8988T (cell line): ENCODE results near the gene SFI1.
"Not testable (repeated sequence)": the region's sequence is repeated elsewhere in the genome, so short reads cannot be mapped to it uniquely, and the experiment has no call there.

Source experiments
- DNase-seq: peaks from one replicate; pipeline ENCODE4 v3.0.0; 2011

SFI1 gene

DNA sequence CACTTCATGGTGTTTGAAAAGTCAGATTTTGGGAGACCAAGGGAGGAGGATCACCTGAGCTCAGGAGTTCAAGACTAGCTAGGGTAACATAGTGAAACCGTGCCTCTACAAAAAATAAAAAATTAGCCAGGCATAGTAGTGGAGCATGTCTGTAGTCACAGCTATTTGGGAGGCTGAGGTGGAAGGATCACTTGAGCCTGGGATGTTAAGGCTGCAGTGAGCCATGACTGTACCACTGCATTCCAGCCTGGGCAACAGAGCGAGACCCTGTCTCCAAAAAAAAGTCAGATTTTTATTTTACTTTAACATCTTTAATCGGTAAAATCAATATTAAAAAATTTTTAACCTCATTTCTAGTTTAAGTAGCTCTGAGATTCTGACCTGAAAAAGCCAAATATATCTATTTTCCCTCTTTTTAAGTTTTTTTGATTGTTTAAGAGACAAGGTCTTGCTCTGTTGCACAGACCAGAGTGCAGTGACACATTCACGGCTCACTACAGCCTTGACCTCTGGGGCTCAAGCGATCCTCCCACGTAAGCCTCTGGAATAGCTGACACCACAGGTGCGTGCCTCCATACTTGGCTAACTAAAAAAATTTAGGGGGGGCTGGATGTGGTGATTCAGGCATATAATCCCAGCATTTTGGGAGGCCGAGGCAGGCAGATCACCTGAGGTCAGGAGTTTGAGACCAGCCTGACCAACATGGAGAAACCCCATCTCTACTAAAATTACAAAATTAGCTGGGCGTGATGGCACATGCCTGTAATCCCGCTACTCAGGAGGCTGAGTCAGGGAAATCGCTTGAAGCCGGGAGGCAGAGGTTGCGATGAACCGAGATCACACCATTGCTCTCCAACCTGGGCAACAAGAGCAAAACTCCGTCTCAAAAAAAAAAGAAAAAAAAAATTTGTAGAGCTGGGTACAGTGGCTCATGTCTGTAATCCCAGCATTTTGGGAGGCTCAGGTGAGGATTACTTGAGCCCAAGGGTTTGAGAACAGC lies 48.4 kb downstream of the SFI1 start:
- no peak for DNase-seq

DNA sequence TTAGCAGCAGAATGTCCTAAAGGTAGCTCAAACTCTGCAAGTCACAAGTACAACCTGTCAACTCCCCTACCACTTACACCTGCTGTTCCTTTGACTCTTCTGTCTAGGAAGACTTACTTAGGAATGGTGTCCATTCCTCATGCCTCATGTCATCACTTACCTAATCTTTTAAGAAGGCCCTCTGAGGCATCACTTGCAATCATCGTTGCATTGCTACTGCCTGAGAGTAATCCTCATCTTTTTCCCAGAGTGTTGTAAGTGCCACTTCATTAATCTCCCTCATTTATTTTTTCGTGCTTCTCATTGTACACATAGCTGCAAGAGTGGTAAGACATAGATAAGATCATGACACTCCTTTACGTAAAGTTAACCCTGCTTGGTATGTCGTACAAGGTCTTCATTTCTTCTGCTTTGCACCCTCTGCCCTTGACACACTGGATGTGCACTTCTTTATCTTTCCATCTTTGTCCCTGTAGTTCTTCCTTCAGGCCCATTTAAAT lies 54.6 kb downstream of the SFI1 start:
- no peak for DNase-seq

DNA sequence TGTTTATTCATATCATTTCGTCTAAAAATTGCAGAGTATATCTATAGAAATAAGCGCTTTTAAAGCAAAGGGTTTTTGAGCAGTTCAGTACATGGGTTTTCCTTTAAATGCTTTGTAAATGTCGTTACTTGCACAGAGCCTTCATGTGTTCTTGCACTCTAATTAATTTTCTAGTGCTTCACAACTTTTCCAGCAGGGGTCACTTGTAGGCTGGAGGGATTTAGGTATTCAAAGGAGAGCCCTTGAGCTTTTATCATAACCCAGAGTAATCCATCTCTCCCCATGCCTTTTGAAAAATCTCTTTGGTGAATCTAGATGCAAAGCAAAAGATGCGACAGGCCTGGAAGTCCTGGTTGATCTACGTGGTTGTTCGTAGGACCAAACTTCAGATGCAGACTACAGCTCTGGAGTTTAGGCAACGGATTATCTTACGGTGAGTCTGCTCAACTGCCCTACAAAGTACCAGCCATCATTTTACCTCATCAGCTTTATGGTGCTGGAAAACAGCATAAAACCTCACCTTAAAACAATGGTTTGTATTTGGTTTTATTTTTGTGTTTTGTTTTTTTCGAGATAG lies 60.4 kb downstream of the SFI1 start:
- DNase-seq, result no peak

DNA sequence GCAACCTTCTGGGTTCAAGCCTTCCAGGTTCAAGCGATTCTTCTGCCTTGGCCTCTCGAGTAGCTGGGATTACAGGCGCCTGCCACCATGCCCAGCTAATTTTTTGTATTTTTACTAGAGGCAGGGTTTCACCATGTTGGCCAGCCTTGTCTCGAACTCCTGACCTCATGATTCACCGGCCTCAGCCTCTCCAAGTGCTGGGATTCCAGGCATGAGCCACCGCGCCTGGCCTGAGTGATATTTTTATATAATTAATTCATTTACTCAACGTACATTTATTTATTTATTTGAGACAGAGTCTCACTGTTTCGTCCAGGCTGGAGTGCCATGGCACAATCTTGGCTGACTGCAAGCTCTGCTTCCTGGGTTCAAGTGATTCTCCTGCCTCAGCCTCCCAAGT lies 62.2 kb downstream of the SFI1 start:
- DNase-seq, result not testable (repeated sequence)

DNA sequence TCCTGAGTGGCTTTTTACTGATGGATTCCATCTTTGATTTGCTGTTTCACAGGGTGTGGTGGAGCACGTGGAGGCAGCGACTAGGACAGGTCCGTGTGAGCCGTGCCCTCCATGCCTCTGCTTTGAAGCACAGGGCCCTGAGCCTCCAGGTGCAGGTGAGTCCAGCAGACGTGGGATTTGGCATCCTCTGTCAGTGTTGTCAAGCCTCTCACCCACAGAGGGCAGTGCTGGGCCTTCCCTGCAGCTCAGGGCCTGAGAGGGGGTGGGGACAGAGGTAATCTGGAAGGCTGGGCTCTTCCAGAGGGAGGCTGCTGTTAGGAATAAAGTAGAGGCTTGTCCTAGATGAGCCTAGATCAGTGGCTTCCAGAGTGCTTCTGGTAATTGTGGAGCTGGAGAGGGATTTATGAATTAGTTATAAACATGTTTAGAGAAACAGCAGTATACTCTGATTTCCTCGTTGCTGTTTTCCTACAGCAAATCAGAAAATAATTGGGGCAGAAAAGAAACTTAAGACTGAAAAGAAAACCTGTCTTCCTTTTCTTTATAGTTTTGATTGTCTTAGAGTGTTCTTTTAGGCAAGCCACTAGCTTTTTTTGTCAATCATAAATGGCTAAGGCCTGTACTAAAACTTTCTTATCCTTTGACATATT lies 65.0 kb downstream of the SFI1 start:
- DNase-seq, result peak; percentile 60

DNA sequence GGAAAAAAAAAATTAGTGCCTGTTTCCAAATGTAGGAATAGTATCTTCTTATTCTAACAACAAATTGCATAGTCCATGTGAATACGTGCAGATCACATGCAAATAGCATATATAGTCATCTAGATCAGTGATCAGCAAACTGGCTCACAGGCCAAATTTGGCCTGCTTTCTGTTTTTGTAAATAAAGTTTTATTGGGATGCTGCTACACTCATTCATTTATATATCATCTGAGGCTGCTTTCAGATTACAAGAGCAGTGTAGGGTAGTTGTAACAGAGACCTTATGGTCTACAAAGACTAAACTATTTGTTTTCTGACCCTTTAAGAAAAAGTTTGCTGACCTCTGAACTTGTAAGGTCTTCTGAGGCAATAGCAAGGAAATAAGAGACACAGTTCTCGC lies 65.6 kb downstream of the SFI1 start:
- DNase-seq, result no peak

DNA sequence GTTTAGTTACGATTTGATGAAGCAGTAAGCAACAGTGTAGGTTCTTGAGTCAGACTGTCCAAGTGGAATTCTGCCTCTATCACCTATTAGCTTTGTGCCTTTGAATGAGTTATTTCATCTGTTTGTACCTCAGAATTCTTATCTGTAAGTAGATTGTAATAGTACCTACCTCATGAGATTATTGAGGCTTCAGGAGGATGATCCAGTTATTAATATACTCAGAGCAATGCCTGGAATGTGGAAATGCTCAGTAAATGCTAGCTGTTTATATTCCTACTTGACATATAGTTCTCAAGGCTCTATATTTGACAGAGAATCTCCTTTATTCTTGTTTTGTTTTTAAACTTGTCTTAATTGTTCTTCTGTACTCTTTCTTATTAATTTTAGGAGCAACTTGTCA lies 70.1 kb downstream of the SFI1 start:
- no peak for DNase-seq

DNA sequence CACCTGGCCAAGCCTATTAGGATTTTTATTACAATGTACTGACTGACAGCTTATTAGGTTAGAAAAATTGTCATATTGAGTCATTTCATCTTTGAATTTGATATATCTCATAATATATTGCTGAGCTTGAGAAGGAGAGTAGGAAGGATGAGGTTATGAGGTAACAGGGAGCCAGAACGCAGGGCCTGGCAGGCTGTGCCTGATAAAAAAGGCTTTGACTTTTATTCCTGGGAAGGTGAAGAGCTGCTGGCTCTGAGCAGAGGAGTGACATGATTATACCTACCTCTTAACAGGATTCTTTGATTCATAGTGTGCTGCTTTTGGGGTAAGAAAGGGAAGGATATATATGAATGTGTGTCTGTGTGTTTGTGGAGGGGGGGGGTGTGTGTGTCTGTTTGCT lies 70.9 kb downstream of the SFI1 start:
- no peak for DNase-seq

DNA sequence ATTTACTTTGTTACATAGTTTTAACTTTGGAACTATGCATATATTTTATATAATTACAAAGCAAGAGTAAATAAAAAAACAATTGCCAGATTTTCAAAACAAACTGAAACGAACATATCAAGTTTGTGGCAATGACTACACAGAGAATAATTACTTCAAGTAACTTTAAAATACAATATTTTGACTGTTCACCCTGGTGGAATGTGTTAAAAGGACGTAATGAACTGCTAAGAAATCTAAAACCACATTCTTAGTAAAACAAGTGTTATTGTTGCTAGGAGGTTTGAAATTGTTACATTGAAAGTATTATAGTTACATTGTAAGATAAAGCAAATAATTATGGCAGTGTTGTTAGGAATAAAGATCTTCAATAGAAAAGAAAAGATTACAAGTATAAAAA lies 71.4 kb downstream of the SFI1 start:
- DNase-seq, result no peak

DNA sequence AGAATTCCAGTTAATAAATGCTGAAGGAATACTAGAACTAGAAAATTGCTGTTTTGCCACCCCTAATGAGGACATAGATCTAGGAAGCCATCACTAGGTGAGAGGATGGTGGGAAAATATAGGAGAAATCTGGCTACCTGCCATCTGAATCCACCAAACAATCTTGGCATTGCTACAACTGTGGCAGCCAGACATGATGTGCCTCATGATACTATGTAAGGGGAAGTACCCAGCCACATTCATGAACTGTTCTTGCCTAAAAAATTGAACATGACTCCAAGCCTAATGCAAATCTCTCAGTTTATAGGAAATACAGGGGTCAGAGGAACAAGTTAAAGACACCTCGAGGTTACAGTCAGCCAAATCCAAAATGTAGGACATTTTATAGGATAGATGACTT lies 72.8 kb downstream of the SFI1 start:
- DNase-seq, result no peak

DNA sequence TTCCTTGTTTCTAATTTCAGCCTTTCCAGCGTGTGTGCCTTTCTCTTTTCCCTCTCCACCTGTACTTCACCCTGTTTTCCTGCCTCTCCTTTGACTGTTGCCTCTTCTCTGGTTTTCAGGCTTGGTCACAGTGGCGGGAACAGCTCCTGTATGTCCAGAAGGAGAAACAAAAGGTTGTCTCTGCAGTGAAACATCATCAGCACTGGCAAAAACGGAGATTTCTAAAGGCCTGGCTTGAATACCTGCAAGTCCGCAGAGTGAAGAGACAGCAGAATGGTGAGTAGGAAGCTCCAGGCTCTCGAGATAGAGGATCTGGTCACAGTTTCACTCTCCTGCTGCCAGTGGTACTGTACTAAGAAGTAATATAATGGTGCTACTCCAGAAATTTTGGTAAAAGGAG lies 76.6 kb downstream of the SFI1 start:
- no peak for DNase-seq

DNA sequence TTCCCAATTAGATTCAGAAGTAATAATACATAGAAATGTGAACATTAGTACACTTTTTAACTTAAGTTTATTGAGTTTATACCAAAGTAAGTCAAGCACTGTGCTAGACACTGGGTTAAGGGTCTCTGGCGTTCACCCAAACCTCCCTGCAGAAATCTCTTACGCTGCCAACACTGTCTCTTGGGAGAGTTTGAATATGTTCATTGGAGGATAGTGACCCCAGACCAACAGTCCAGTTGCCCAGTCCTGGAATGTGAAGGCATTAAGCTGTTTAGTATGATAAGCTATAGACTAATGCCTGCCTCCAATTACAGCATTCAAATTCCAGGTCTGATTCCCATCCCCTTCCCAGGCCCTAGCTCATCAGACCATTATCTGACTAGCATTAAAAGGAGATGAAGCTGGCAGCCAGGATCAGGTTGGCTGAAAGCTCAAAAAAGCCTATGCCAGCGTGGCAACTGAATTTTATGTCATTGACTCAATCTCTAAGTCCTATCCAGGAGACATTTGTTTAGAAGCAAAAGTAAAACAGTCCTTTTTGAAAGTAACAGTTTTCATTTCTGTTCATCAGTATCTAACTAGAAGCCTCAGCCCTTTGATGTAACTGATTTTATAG lies 77.8 kb downstream of the SFI1 start:
- no peak for DNase-seq

DNA sequence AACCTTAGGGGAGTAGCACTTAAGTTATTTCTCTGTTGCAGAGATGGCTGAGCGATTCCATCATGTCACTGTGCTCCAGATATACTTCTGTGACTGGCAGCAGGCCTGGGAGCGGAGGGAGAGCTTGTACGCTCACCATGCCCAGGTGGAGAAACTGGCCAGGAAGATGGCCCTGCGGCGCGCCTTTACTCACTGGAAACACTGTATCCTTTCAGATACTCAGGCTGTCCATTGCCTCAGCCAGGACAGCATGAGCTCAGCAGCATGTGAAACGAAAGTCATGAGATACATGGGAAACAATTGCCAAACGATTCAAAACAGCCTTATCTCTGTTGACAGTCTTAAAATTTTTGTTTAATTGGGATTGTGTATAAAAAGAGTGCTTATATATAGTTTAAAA lies 78.9 kb downstream of the SFI1 start:
- no peak for DNase-seq

DNA sequence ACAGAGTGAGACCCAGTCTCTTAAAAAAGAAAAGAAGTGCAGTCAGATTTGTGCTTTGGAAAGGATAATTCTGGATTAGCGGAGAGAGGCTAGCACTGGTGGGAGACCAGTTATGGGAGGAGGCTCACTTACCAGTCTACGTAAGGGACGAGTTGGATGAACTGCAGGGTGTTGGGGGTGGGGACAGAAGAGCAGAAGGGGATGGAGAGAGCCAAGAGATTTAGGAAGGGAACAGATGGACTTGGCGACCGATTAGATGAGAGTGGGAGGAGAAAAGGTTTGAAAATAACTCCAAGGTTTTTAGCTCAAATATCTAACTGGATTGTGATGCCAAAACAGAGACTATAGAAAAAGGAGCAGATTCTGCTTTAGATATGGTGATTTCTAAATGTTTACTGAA lies 81.4 kb downstream of the SFI1 start:
- no peak for DNase-seq

DNA sequence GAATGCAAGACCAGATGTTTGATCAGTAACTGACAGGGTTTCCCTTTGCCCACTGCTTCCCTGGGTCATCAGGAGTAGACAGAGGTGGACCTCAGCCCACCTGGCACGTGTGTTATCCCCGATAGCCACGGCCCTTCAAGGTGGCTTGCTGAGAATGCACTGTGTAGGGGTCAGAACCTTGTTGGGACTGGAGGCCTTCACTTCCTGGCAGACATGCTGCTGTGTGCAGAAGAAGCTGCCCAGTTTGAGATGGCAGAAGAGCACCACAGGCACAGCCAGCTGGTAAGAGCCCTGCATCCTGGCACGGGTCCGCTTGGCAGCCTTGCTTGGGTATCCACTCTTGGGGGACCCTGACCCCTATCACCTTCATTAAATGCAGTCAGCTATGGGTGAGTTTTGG lies 81.8 kb downstream of the SFI1 start:
- no peak for DNase-seq

DNA sequence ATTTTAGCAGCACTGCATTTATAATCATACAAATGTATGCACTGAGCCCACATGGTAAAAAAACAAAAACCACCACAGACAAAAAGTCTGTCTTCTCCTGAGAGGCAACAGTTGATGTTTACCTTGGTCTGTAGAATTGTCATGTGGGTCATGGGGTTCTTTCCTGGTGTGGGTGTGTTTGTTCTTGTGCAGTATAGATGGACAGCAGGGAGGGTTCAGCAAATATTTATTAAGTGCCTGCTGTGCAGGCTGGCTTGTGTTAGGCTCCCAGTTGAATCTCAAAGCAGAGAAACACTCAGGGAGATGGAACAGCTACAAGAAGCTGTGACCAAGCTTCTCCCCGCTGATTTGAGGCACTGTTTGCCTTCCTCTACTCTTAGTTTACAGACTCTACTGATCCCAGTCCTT lies 83.5 kb downstream of the SFI1 start:
- DNase-seq, result no peak

DNA sequence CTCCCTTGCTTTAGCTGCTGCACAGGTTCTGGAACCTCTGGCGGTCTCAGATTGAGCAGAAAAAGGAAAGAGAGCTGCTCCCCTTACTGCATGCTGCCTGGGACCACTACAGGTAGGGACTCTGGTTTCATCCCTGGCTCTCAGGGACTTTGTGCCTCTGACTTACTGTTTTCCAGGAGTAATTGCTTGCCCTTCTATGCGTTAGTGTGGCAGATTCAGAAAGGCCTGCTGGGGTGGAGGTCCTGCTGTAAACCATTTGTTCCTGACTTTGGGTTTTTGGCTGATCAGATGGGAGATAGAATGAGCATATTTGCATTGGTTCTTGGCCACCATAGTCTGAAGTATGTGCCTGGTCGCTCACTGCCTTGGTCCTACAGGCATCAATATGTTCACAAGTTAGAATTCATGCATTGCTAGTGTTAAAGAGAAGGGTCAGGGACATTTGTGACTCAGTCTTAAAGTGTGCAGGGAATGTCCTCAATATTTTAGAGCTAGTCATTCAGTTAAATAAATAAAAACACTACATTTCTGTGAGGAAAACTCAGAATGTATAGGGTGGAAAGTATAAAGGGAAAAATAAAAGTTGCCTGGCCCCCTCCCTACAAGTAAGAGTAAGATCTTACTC lies 87.6 kb downstream of the SFI1 start:
- no peak for DNase-seq

DNA sequence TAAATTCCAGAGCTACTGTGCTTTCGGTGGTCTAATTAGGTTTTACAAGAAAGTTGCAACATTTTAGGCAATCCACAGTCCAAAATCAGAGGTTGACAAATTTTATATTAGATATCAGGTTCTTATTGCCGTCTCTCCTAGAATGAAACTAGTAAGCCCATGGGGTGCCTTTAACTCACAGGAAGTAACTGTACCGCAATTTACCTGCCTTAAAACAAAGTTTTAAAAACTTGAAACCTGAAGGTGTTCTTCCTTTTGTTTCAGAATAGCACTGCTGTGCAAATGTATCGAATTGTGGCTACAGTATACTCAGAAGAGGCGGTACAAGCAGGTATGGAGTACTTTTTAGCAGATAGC lies 88.4 kb downstream of the SFI1 start:
- no peak for DNase-seq

DNA sequence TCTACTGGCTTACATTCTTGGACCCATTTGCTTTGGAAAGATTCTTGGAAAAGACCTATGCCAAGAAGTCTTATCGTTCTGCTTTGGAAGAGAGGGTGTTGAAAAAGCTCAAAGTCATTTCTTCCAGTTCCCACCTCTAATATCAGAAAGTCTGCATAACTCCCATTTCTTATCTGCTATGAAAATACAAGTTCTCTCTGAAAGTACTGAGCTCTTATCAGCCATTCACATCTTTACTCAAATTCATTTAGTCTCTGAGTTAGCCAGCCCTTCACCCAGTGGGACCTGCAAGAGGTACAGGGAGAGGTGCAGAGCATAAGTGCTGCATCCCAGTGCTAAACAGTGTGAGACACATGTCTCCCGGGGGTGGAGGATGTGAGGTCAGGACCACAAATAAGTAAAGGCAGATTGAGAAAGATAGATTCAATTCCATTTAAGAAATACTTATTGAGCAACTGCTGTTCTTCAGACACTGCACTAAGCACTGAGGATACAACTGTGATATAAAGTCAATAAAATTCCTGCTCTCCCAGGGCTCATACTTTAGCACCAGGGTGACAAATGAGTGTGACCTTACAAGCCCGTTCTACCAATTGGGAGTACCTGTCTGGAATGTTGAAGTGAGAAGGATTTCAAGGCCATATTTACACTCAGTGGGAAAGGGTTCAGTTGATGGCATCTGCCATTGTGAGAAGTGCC lies 89.0 kb downstream of the SFI1 start:
- no peak for DNase-seq

DNA sequence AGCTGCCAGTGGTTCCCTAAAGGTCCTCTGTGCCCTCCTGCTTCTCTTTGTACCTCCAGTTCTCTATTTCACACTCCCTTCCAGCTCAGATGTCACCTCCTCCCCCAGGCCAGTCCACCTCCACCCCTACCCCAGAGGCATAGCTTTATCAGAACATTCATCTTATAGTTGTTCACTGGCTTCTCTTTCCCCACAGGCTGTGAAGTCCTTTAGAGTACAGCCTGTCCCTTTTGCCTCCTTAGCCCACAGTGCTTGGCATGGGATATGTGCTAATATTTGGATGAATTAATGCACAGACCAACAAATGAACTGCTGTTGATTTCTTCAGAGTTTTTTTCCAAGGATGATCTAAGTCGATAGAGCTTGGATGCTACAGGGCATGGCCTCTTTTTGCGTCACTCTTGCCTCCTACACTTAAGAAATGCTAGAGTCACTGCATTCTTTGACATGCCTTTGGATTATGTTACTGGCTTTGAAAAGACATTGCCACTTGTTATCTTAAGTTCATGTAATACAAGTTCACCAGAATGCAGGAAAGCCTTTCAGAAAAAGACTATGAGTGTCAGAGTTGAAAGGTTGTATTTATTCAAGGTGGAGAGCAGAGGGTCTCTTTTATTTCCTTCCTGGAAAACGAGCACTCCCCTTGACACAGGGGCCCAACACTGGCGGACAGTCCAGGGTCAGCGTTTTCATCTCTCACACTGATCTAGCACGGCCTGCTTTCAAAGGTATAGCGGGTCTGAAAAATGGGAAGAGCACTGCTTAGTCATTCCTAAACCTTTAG lies 90.0 kb downstream of the SFI1 start:
- no peak for DNase-seq

DNA sequence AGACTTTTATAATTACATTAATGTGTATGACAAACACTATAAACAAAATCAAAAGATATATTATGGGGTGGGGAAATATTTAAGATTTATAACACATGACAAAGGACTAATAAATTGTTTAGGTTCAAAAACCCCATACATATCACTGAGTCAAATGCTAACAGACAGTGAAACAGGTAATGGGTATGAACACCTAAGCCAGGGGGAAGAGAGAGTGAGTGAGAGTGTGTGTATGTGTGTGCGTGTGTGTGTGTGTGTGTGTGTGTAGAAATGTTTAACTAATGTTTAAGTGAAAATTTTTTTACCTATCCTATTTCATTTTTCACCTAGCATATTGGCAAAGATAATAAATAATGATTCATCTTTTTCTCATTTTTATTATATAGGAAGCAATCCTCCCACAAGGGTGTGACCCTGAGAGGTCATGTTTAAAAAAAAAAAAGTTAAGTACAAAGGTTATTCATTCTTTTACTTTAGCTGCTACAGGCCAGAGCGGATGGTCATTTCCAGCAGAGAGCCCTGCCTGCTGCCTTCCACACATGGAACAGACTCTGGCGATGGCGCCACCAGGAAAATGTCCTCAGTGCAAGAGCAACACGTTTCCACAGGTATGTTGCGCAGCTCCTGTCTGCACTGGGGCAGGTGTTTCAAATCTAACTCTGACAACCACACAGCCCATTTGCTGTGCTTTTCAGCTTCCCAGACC lies 92.8 kb downstream of the SFI1 start:
- DNase-seq, result no peak
